Stimulated activated CD8-positive, alpha-beta memory T cell treated with anti-CD3 and anti-CD28 coated beads, Interleukin-7, amount 100 ng/mL, for 48 hours (primary cell): ENCODE data around the gene BARX2.

Source experiments
- DNase-seq, 2 donors: peaks; one replicate each; pipeline ENCODE4 v3.0.0-alpha.2; 2020; ENCODE audit warnings: low read depth in 1 of 2; ENCODE audit errors: extremely low read depth in 1 of 2

Gene BARX2

GRCh38 chr11:129493746-129494145 lies 118.1 kb downstream of the BARX2 start:
- no peak for DNase-seq
